Esophagus (tissue), 2 donors: ENCODE results near the gene MIPOL1. TPM values are rescaled to one million over a fixed set of nuclear protein-coding genes. Genes with fewer than 3 reads are reported as not detected.
"Not testable (repeated sequence)": the region's sequence is repeated elsewhere in the genome, so short reads cannot be mapped to it uniquely, and the experiment has no call there.

Source experiments
- H3K27ac ChIP-seq, 2 donors: one replicate each; pipeline ENCODE4 v1.5.1; 2013; ENCODE audit warnings: low read depth in 2 of 2, mild to moderate bottlenecking in 2 of 2, inconsistent platforms in 1 of 2, low read length in 1 of 2, moderate library complexity in 1 of 2
- H3K27me3 ChIP-seq, 2 donors: one replicate each; pipeline ENCODE4 v1.6.1; 2013; ENCODE audit warnings: low read length in 2 of 2, control low read depth in 1 of 2, mild to moderate bottlenecking in 1 of 2; ENCODE audit not compliant: insufficient read depth in 2 of 2, control insufficient read depth in 1 of 2
- H3K36me3 ChIP-seq, 2 donors: one replicate each; pipeline ENCODE4 v1.6.1; 2013; ENCODE audit warnings: low read length in 1 of 2; ENCODE audit not compliant: control insufficient read depth in 2 of 2, insufficient read depth in 2 of 2
- H3K4me1 ChIP-seq, 2 donors: one replicate each; pipeline ENCODE4 v1.6.1; 2013; ENCODE audit warnings: low read length in 1 of 2; ENCODE audit not compliant: control insufficient read depth in 2 of 2, insufficient read depth in 2 of 2
- H3K4me3 ChIP-seq, 2 donors: one replicate each; pipeline ENCODE4 v1.5.1; 2013; ENCODE audit warnings: low read length in 2 of 2, mild to moderate bottlenecking in 2 of 2, low read depth in 1 of 2, moderate library complexity in 1 of 2
- H3K9me3 ChIP-seq, 2 donors: one replicate each; pipeline ENCODE4 v1.6.1; 2013; ENCODE audit warnings: mild to moderate bottlenecking in 2 of 2, low read depth in 1 of 2, low read length in 1 of 2, moderate library complexity in 1 of 2; ENCODE audit not compliant: control insufficient read depth in 2 of 2, insufficient read depth in 1 of 2
- WGBS, 2 donors: extraction: QIAGEN DNeasy Blood & Tissue Kit; methylation state at CpG; one replicate each; pipeline ENCODE4 v1.1.7; 2013; 5-methylcytosine and 5-hydroxymethylcytosine counted together
- polyA plus RNA-seq, 2 donors: library from polyadenylated mRNA; stranded (reverse); fragments of 200-250 nt; gene quantifications; one replicate each; pipeline ENCODE4 v1.2.3, GENCODE V29; 2013
- donor health status: healthy with polysubstance abuse.
- donor health status: Bipolar disorder and iron deficiency.

Gene MIPOL1
- polyA plus RNA-seq, 2 donors = 1.5 to 2.2 TPM

- H3K27ac ChIP-seq = no peak overlapping the region
- no peaks in the 10 kb centered on the region for H3K9me3 ChIP-seq
- no peaks in the 10 kb centered on the region for H3K27me3 ChIP-seq
- H3K4me3 ChIP-seq = no peak overlapping the region
- 93 to 99% methylated on average over 2 of the region's 2 CpGs for WGBS, 2 donors
- H3K36me3 ChIP-seq = no peaks in the 10 kb centered on the region
- H3K4me1 ChIP-seq = no peaks in the 10 kb centered on the region
Observed at GRCh38 chr14:37272569-37272968, 74.8 kb downstream of the MIPOL1 start.

- no peaks in the 10 kb centered on the region for H3K9me3 ChIP-seq
- 88 to 97% methylated on average over 1 of the region's 1 CpG for WGBS, 2 donors
- no peaks in the 10 kb centered on the region for H3K4me1 ChIP-seq
- H3K4me3 ChIP-seq = no peak overlapping the region
- no peaks in the 10 kb centered on the region for H3K36me3 ChIP-seq
- no peaks in the 10 kb centered on the region for H3K27me3 ChIP-seq
- no peak overlapping the region for H3K27ac ChIP-seq
Observed at GRCh38 chr14:37274652-37275051, 76.9 kb downstream of the MIPOL1 start.

GRCh38 chr14:37275963-37276362 lies 78.2 kb downstream of the MIPOL1 start:
- H3K36me3 ChIP-seq = no peaks in the 10 kb centered on the region
- no peak overlapping the region for H3K4me3 ChIP-seq
- no peak overlapping the region for H3K27ac ChIP-seq
- no peaks in the 10 kb centered on the region for H3K9me3 ChIP-seq
- H3K27me3 ChIP-seq = no peaks in the 10 kb centered on the region
- no peaks in the 10 kb centered on the region for H3K4me1 ChIP-seq

- H3K9me3 ChIP-seq = no peaks in the 10 kb centered on the region
- WGBS, 2 donors = 87% methylated on average over 5 of the region's 5 CpGs
- H3K36me3 ChIP-seq = no peaks in the 10 kb centered on the region
- H3K27ac ChIP-seq = no peak overlapping the region
- no peak overlapping the region for H3K4me3 ChIP-seq
- H3K27me3 ChIP-seq = no peaks in the 10 kb centered on the region
- H3K4me1 ChIP-seq = no peaks in the 10 kb centered on the region
Observed at GRCh38 chr14:37278636-37279538, 81.2 kb downstream of the MIPOL1 start.

GRCh38 chr14:37279818-37280217 lies 82.1 kb downstream of the MIPOL1 start:
- no peaks in the 10 kb centered on the region for H3K9me3 ChIP-seq
- no peaks in the 10 kb centered on the region for H3K4me1 ChIP-seq
- no peak overlapping the region for H3K27ac ChIP-seq
- no peaks in the 10 kb centered on the region for H3K36me3 ChIP-seq
- no peak overlapping the region for H3K4me3 ChIP-seq
- WGBS, 2 donors = 93% methylated on average over 2 of the region's 2 CpGs
- no peaks in the 10 kb centered on the region for H3K27me3 ChIP-seq

GRCh38 chr14:37284760-37285159 lies 87.0 kb downstream of the MIPOL1 start:
- Histone ChIP-seq H3K36me3 (no peaks in the 10 kb centered on the region), H3K27me3 (no peaks in the 10 kb centered on the region), H3K4me3 (no peak overlapping the region), H3K27ac (no peak overlapping the region), H3K9me3 (no peaks in the 10 kb centered on the region), H3K4me1 (no peaks in the 10 kb centered on the region)

- H3K9me3 ChIP-seq = no peaks in the 10 kb centered on the region
- H3K27ac ChIP-seq = no peak overlapping the region
- H3K4me3 ChIP-seq = no peak overlapping the region
- H3K36me3 ChIP-seq = no peaks in the 10 kb centered on the region
- WGBS, 2 donors = 92% methylated on average over 5 of the region's 5 CpGs
- H3K27me3 ChIP-seq = no peaks in the 10 kb centered on the region
- H3K4me1 ChIP-seq = no peaks in the 10 kb centered on the region
Observed at GRCh38 chr14:37285220-37285619, 87.5 kb downstream of the MIPOL1 start.

- H3K36me3 ChIP-seq = no peaks in the 10 kb centered on the region
- no peak overlapping the region for H3K4me3 ChIP-seq
- 46 to 49% methylated on average over 2 of the region's 2 CpGs for WGBS, 2 donors
- H3K27ac ChIP-seq = no peak overlapping the region
- no peaks in the 10 kb centered on the region for H3K27me3 ChIP-seq
- H3K4me1 ChIP-seq = no peaks in the 10 kb centered on the region
- no peaks in the 10 kb centered on the region for H3K9me3 ChIP-seq
Observed at GRCh38 chr14:37289688-37290087, 92.0 kb downstream of the MIPOL1 start.

GRCh38 chr14:37295262-37295661 lies 97.5 kb downstream of the MIPOL1 start:
- not testable (repeated sequence) for H3K4me1 ChIP-seq, H3K27me3 ChIP-seq, H3K36me3 ChIP-seq, H3K4me3 ChIP-seq, H3K9me3 ChIP-seq, H3K27ac ChIP-seq
- WGBS, 2 donors = 94 to 96% methylated on average over 1 of the region's 1 CpG

- Histone ChIP-seq H3K27me3 (no peaks in the 10 kb centered on the region), H3K9me3 (no peaks in the 10 kb centered on the region), H3K4me3 (no peak overlapping the region), H3K4me1 (no peaks in the 10 kb centered on the region), H3K27ac (no peak overlapping the region), H3K36me3 (no peaks in the 10 kb centered on the region)
- WGBS, 2 donors = 97% methylated on average over 1 of the region's 1 CpG
Observed at GRCh38 chr14:37311252-37311651, 113.5 kb downstream of the MIPOL1 start.
